Spinal cord (tissue), 10 donors: ENCODE data around the gene RNF114. TPM values are rescaled to one million over a fixed set of nuclear protein-coding genes. Genes with fewer than 3 reads are reported as not detected.
"Not testable (repeated sequence)": the region's sequence is repeated elsewhere in the genome, so short reads cannot be mapped to it uniquely, and the experiment has no call there.

Experiments used
- DNase-seq, 6 donors: peaks; one replicate each; pipeline versions ENCODE4 v3.0.0 to v3.0.0-alpha.2; 2013 to 2015; ENCODE audit warnings: low spot score in 6 of 6, low read depth in 4 of 6
- H3K27ac ChIP-seq: one replicate; pipeline ENCODE4 v1.5.1; 2013; ENCODE audit warnings: low read depth, low read length, control low read depth
- H3K27me3 ChIP-seq: one replicate; pipeline ENCODE4 v1.6.1; 2013; ENCODE audit warnings: low read length; ENCODE audit not compliant: control insufficient read depth, insufficient read depth
- H3K36me3 ChIP-seq: one replicate; pipeline ENCODE4 v1.6.1; 2013; ENCODE audit warnings: low read length; ENCODE audit not compliant: control insufficient read depth, insufficient read depth
- H3K4me1 ChIP-seq: one replicate; pipeline ENCODE4 v1.6.1; 2013; ENCODE audit warnings: low read length; ENCODE audit not compliant: control insufficient read depth, insufficient read depth
- H3K4me3 ChIP-seq: one replicate; pipeline ENCODE4 v1.5.1; 2013; ENCODE audit warnings: low read depth, low read length, control low read depth
- H3K9me3 ChIP-seq: one replicate; pipeline ENCODE4 v1.6.1; 2013; ENCODE audit warnings: low read length; ENCODE audit not compliant: control insufficient read depth, insufficient read depth
- WGBS: methylation state at CpG from one replicate; pipeline ENCODE4 v1.1.5; 2013; ENCODE audit warnings: missing lambda C conversion rate; ENCODE audit not compliant: insufficient coverage; 5-methylcytosine and 5-hydroxymethylcytosine counted together
- polyA plus RNA-seq, 2 donors: library from polyadenylated mRNA; unstranded; fragments of 120-200 nt; gene quantifications; one replicate each; pipeline ENCODE4 v1.2.1, GENCODE V29; 2013; ENCODE audit not compliant: insufficient read length in 2 of 2
- small RNA-seq: library from RNA; depleted of rRNA; stranded (forward); fragments of <200 nt; gene quantifications from one replicate; pipeline ENCODE3, GENCODE V24; 2014; ENCODE audit warnings: low replicate concordance
- total RNA-seq, 2 donors: library from RNA; depleted of rRNA in 1 of 2; stranded (reverse); fragments of 120-200 nt in 1 of 2; fragments of >200 nt in 1 of 2; gene quantifications; one replicate each; pipeline versions ENCODE4 v1.2.3 to v1.2.4, GENCODE V29; 2013 to 2014
- donor health status: healthy.

Gene RNF114
- total and polyA plus RNA-seq, 4 donors, result 39.4 to 63.8 (median 57.3) TPM

GRCh38 chr20:49993301-49993751, 57.1 kb downstream of the RNF114 start:
- no peaks in the 10 kb centered on the region for H3K9me3 ChIP-seq
- DNase-seq, result no peak
- H3K27ac ChIP-seq, result no peak overlapping the region
- H3K4me1 ChIP-seq, result peaks cover 27% of the 10 kb centered on the region
- WGBS, result 83% methylated on average over 4 of the region's 6 CpGs
- no peaks in the 10 kb centered on the region for H3K27me3 ChIP-seq
- no peak overlapping the region for H3K4me3 ChIP-seq
- H3K36me3 ChIP-seq, result peaks cover under 1% of the 10 kb centered on the region

- Histone ChIP-seq H3K4me1 (peaks cover 5% of the 10 kb centered on the region), H3K27me3 (no peaks in the 10 kb centered on the region), H3K9me3 (no peaks in the 10 kb centered on the region), H3K36me3 (no peaks in the 10 kb centered on the region), H3K4me3 (no peak overlapping the region), H3K27ac (no peak overlapping the region)
- no peak for DNase-seq
- WGBS, result 97% methylated on average over 2 of the region's 3 CpGs
Observed at GRCh38 chr20:49995586-49995985, 59.4 kb downstream of the RNF114 start.

DNA sequence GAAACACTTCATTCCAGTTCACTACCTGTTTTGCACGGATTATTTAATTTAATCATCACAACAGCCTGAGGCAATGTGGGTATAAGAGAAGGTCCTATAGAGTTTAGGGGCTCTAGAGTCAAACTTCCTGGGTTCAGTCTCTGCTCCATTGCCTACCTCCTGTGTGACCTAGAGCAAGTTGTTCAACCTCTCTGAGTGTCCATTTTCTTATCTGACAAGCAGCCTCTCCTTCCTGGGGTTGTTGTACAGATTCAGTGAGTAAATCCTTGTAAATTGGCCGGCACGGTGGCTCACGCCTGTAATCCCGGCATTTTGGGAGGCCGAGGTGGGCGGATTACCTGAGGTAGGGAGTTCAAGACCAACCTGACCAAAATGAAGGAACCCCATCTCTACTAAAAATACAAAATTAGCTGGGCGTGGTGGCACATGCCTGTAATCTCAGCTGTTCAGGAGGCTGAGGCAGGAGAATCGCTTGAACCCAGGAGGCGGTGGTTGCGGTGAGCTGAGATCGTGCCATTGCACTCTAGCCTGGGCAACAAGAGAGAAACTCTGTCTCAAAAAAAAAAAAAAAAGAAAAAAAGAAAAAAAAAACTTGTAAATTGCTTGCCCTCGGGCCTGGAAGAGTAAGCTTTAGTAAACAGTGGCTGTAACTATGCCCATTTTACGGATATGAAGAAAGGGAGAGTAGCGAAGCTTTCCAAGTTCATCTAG, 62.4 kb downstream of the RNF114 start:
- not testable (repeated sequence) for H3K27me3 ChIP-seq, H3K4me3 ChIP-seq, H3K27ac ChIP-seq, DNase-seq, H3K9me3 ChIP-seq, H3K36me3 ChIP-seq, H3K4me1 ChIP-seq
- WGBS, result 86% methylated on average over 10 of the region's 15 CpGs

GRCh38 chr20:49999329-49999728, 63.1 kb downstream of the RNF114 start:
- H3K4me1 ChIP-seq, result no peaks in the 10 kb centered on the region
- H3K4me3 ChIP-seq, result no peak overlapping the region
- no peak for DNase-seq
- no peak overlapping the region for H3K27ac ChIP-seq
- no peaks in the 10 kb centered on the region for H3K9me3 ChIP-seq
- H3K27me3 ChIP-seq, result no peaks in the 10 kb centered on the region
- H3K36me3 ChIP-seq, result no peaks in the 10 kb centered on the region
- 58% methylated on average over 6 of the region's 7 CpGs for WGBS

- not testable (repeated sequence) for H3K4me3 ChIP-seq, H3K36me3 ChIP-seq, H3K4me1 ChIP-seq, DNase-seq, H3K9me3 ChIP-seq, H3K27me3 ChIP-seq, H3K27ac ChIP-seq
- WGBS, result 75% methylated on average over 9 of the region's 14 CpGs
Observed at GRCh38 chr20:50000548-50001222, 64.5 kb downstream of the RNF114 start.

DNA sequence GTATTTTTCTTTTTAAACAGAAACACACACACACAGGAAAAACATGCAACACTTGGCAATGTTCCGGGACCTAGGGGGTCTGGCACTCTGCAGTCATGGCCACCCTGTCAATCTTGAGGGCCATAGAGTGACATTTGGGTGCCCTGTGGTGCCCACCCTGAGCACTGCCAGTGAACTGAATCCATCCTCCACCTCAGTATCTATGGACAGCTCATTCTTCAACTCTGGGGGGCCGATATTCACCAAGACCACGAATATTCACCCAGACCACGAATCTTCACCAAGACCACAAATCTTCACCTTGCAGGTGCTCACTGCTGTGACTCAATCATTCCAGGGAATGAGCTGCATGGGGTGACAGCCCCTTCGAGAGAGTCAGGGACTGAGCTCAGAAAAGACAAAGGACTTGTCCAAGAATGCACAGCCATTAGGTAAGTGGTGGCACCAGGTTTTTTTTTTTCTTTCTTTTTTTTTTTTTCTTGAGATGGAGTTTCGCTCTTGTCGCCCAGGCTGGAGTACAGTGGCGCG, 65.7 kb downstream of the RNF114 start:
- Histone ChIP-seq H3K27ac (no peak overlapping the region), H3K27me3 (no peaks in the 10 kb centered on the region), H3K9me3 (no peaks in the 10 kb centered on the region), H3K4me3 (no peak overlapping the region), H3K4me1 (no peaks in the 10 kb centered on the region), H3K36me3 (no peaks in the 10 kb centered on the region)
- DNase-seq, result no peak
- WGBS, result 91% methylated on average over 7 of the region's 9 CpGs

DNA sequence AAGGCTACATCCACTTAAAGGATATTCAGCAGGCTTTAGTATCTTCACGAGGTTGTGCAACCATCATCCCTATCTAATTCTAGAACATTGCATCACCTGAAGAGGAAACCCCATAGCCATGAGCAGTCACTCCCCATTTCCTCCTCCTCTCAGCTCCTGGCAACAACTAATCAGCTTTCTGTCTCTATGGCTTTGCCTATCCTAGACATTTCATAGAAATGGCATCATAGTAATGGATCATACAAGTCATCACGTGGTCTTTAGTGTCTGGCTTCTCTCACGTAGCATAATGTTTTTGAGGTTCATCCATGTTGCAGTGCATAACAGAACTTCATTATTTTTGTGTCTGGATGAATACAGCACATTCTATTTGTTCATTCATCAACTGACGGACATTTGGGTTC, 67.1 kb downstream of the RNF114 start:
- no peaks in the 10 kb centered on the region for H3K36me3 ChIP-seq
- no peaks in the 10 kb centered on the region for H3K4me1 ChIP-seq
- DNase-seq, result no peak
- no peak overlapping the region for H3K27ac ChIP-seq
- no peaks in the 10 kb centered on the region for H3K9me3 ChIP-seq
- H3K4me3 ChIP-seq, result no peak overlapping the region
- H3K27me3 ChIP-seq, result no peaks in the 10 kb centered on the region
- 92% methylated on average over 1 of the region's 4 CpGs for WGBS

Small RNA genes lying within 50 kb of the gene (small RNA-seq; reads per million reads assigned to genes)
- gene RF00017 (not detected), gene RF00019 (not detected), gene RNU6-147P (not detected)

Other genes with a start within 250 kb of the RNF114 start
- 10 to 100 TPM; 29.6 to 48.5 TPM for gene B4GALT5, start 222.5 kb upstream of the RNF114 start, total RNA-seq
- 10 to 100 TPM; 67.7 to 67.9 TPM for gene B4GALT5, start 222.5 kb upstream of the RNF114 start, polyA plus RNA-seq
- 1 to 10 TPM; 9.3 to 9.6 TPM for gene SLC9A8, start 123.6 kb upstream of the RNF114 start, total RNA-seq
- gene SLC9A8, start 123.6 kb upstream of the RNF114 start, polyA plus RNA-seq, result 10 to 100 TPM; 13.0 to 14.0 TPM
- gene SPATA2, start 20.9 kb upstream of the RNF114 start, total RNA-seq, result 1 to 10 TPM; 5.4 TPM
- 10 to 100 TPM; 17.9 to 20.1 TPM for gene SPATA2, start 20.9 kb upstream of the RNF114 start, polyA plus RNA-seq
- under 1 TPM; 0.40 to 0.77 TPM for gene SNAI1, start 46.6 kb downstream of the RNF114 start, total RNA-seq
- gene SNAI1, start 46.6 kb downstream of the RNF114 start, polyA plus RNA-seq, result 1 to 10 TPM; 1.2 to 1.8 TPM
- 10 to 100 TPM; 47.8 to 54.6 TPM for gene UBE2V1, start 176.8 kb downstream of the RNF114 start, total RNA-seq
- gene UBE2V1, start 176.8 kb downstream of the RNF114 start, polyA plus RNA-seq, result 100 to 1,000 TPM; 167 to 174 TPM
- 10 to 100 TPM in 1 of 2 donors, 1 to 10 TPM in 1; 9.9 to 32.3 TPM for gene PEDS1, start 217.3 kb downstream of the RNF114 start, total RNA-seq
- 10 to 100 TPM; 33.5 to 36.8 TPM for gene PEDS1, start 217.3 kb downstream of the RNF114 start, polyA plus RNA-seq